Left hindlimb (tissue), 1 donor: ENCODE data around the gene ST6GALNAC3.
"Not testable (repeated sequence)": the region's sequence is repeated elsewhere in the genome, so short reads cannot be mapped to it uniquely, and the experiment has no call there.

ENCODE experiments used
- DNase-seq: peaks from one replicate; pipeline ENCODE4 v3.0.0-alpha.2; 2018

ST6GALNAC3 gene

GRCh38 chr1:76109901-76110560, 35.5 kb downstream of the ST6GALNAC3 start:
- DNase-seq, result no peak

- no peak for DNase-seq
Observed at GRCh38 chr1:76110666-76111065, 36.1 kb downstream of the ST6GALNAC3 start.

GRCh38 chr1:76112321-76112720, 37.8 kb downstream of the ST6GALNAC3 start:
- not testable (repeated sequence) for DNase-seq

GRCh38 chr1:76113446-76113845, 38.9 kb downstream of the ST6GALNAC3 start:
- no peak for DNase-seq

GRCh38 chr1:76115171-76115570, 40.6 kb downstream of the ST6GALNAC3 start:
- no peak for DNase-seq

- no peak for DNase-seq
Observed at GRCh38 chr1:76121850-76122249, 47.3 kb downstream of the ST6GALNAC3 start.

GRCh38 chr1:76122271-76122670, 47.7 kb downstream of the ST6GALNAC3 start:
- DNase-seq, result no peak

- DNase-seq, result not testable (repeated sequence)
Observed at GRCh38 chr1:76123411-76124064, 49.0 kb downstream of the ST6GALNAC3 start.

GRCh38 chr1:76124196-76124595, 49.6 kb downstream of the ST6GALNAC3 start:
- no peak for DNase-seq

- DNase-seq, result no peak
Observed at GRCh38 chr1:76125473-76126219, 51.1 kb downstream of the ST6GALNAC3 start.

GRCh38 chr1:76128096-76128495, 53.5 kb downstream of the ST6GALNAC3 start:
- DNase-seq, result no peak

GRCh38 chr1:76129731-76130130, 55.2 kb downstream of the ST6GALNAC3 start:
- DNase-seq, result no peak

GRCh38 chr1:76130992-76131391, 56.4 kb downstream of the ST6GALNAC3 start:
- no peak for DNase-seq

GRCh38 chr1:76133977-76134376, 59.4 kb downstream of the ST6GALNAC3 start:
- DNase-seq, result no peak

- DNase-seq, result no peak
Observed at GRCh38 chr1:76135835-76136234, 61.3 kb downstream of the ST6GALNAC3 start.

- DNase-seq, result no peak
Observed at GRCh38 chr1:76136894-76137293, 62.3 kb downstream of the ST6GALNAC3 start.

GRCh38 chr1:76137746-76138145, 63.2 kb downstream of the ST6GALNAC3 start:
- no peak for DNase-seq

GRCh38 chr1:76138217-76138616, 63.7 kb downstream of the ST6GALNAC3 start:
- DNase-seq, result no peak

GRCh38 chr1:76140227-76140626, 65.7 kb downstream of the ST6GALNAC3 start:
- DNase-seq, result no peak

- DNase-seq, result no peak
Observed at GRCh38 chr1:76141929-76142328, 67.4 kb downstream of the ST6GALNAC3 start.

- DNase-seq, result no peak
Observed at GRCh38 chr1:76142771-76143540, 68.4 kb downstream of the ST6GALNAC3 start.

GRCh38 chr1:76144247-76144646, 69.7 kb downstream of the ST6GALNAC3 start:
- DNase-seq, result no peak

GRCh38 chr1:76145332-76145731, 70.8 kb downstream of the ST6GALNAC3 start:
- no peak for DNase-seq
